HG03439 (cell line): ENCODE data around the gene PER1.
A peak's percentile ranks its signal among the peaks of the same experiment; 100 is the strongest.

ENCODE experiments used
- ATAC-seq: cut with Tn5 transposase; IDR thresholded peaks from one replicate; pipeline ENCODE4 v1.9.1; 2021; ENCODE audit warnings: mild to moderate bottlenecking, moderate library complexity; ENCODE audit not compliant: unreplicated experiment

The PER1 gene

GRCh38 chr17:8142887-8143580, 9.2 kb downstream of the PER1 start:
- ATAC-seq = no peak

- ATAC-seq = no peak
Measured at GRCh38 chr17:8142158-8142886, 9.9 kb downstream of the PER1 start.

- ATAC-seq = no peak
Measured at GRCh38 chr17:8141741-8142140, 10.5 kb downstream of the PER1 start.

GRCh38 chr17:8141045-8141444, 11.2 kb downstream of the PER1 start:
- no peak for ATAC-seq

GRCh38 chr17:8140065-8141029, 11.9 kb downstream of the PER1 start:
- ATAC-seq = no peak

- ATAC-seq = peak; percentile 80
Measured at GRCh38 chr17:8138672-8139371, 13.4 kb downstream of the PER1 start.

GRCh38 chr17:8138374-8138671, 13.9 kb downstream of the PER1 start:
- peak; percentile 0 for ATAC-seq

- ATAC-seq = no peak
Measured at GRCh38 chr17:8137645-8138373, 14.4 kb downstream of the PER1 start.

GRCh38 chr17:8133941-8134340, 18.3 kb downstream of the PER1 start:
- no peak for ATAC-seq

GRCh38 chr17:8133399-8133798, 18.8 kb downstream of the PER1 start:
- no peak for ATAC-seq

- no peak for ATAC-seq
Measured at GRCh38 chr17:8131844-8132441, 20.3 kb downstream of the PER1 start.

GRCh38 chr17:8128125-8128784, 23.9 kb downstream of the PER1 start:
- no peak for ATAC-seq

- no peak for ATAC-seq
Measured at GRCh38 chr17:8126491-8127066, 25.6 kb downstream of the PER1 start.

- no peak for ATAC-seq
Measured at GRCh38 chr17:8125947-8126490, 26.2 kb downstream of the PER1 start.

- ATAC-seq = no peak
Measured at GRCh38 chr17:8125154-8125946, 26.9 kb downstream of the PER1 start.

GRCh38 chr17:8124350-8125153, 27.7 kb downstream of the PER1 start:
- no peak for ATAC-seq

GRCh38 chr17:8123695-8124349, 28.4 kb downstream of the PER1 start, which contains the start of gene HES7:
HES7 (minus strand) TSS chr17:8124106; CDS start chr17:8124084, 22 bp downstream.
- ATAC-seq = no peak
